ENCODE data around the gene RHOBTB1. TPM values are rescaled to one million over a fixed set of nuclear protein-coding genes. Genes with fewer than 3 reads are reported as not detected.

Gene RHOBTB1
- total and polyA plus RNA-seq, 4 donors: 2.7 to 11.8 (median 4.9) TPM

DNA sequence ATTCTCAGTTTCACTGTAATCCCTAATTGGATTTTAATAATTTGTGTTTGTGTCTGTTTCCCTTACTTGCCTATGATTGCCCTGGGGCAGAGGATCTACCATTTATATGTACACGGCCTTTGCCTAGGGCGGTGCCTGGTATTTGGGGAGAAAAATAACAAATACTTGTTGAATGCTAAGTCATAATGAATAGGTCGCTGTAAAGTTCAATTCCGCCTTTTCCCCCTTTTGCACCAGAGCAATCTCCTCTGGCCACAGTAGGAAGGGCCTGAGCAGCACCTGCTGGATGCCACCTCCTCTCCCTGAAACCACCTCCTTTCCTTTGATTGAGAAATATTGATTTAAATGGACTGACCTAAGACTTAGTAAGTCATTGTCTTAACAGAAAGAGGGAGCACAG is 70.2 kb downstream of the RHOBTB1 start:
- 95% methylated on average over 4 of the region's 4 CpGs for WGBS
- no peak for TF ChIP-seq RAD21 (IDR thresholded peaks at IDR 0.05)
- no peak for TF ChIP-seq JUND (IDR thresholded peaks at IDR 0.05)
- no peaks in the 10 kb centered on the region for H3K4me1 ChIP-seq (ENCODE audit: control insufficient read depth in 4 of 4, insufficient read depth in 4 of 4, low read length in 3 of 4)
- no peak for DNase-seq (ENCODE audit: low spot score)
- peaks cover 0 to 12% (median 1%) of the 10 kb centered on the region in 4 donors for H3K36me3 ChIP-seq (ENCODE audit: control insufficient read depth in 4 of 4, insufficient read depth in 3 of 4, low read depth in 1 of 4, low read length in 3 of 4)
- H3K4me3 ChIP-seq (ENCODE audit: low read depth in 1 of 3, low read length in 3 of 3): no peak overlapping the region
- no peaks in the 10 kb centered on the region for H3K9me3 ChIP-seq (ENCODE audit: control insufficient read depth in 4 of 4, low read length in 3 of 4)
- H3K27ac ChIP-seq (ENCODE audit: low read depth in 1 of 2, low read length in 2 of 2): no peak overlapping the region
- no peak overlapping the region for H3K9ac ChIP-seq (ENCODE audit: low read depth in 1 of 2, low read length in 2 of 2)
- H3K27me3 ChIP-seq (ENCODE audit: control insufficient read depth in 4 of 4, insufficient read depth in 4 of 4, low read length in 3 of 4): no peaks in the 10 kb centered on the region

DNA sequence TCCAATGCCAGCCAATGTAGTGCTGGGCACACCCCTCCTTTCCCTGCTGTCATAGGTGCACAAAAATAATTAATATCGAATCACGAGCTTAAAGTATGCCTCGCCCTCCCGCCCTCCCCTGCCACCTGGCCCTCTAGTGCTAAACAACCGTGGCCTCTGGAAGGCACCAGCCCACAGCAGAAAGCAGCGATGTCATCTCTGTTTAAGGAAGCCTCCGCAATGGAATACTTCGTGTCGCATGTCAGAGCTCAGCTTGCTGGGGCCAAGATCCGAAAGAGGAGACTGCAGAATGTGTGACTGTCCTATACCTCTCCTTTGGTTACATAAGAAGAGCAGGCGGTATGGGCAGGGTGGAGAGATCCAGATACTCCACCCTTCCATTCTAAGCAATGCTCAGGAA is 71.5 kb downstream of the RHOBTB1 start:
- no peak overlapping the region for H3K27ac ChIP-seq (ENCODE audit: low read depth in 1 of 2, low read length in 2 of 2)
- H3K9me3 ChIP-seq (ENCODE audit: control insufficient read depth in 4 of 4, low read length in 3 of 4): no peaks in the 10 kb centered on the region
- TF ChIP-seq TAF1 (conservative IDR thresholded peaks at IDR 0.05): no peak
- TF ChIP-seq RAD21 (IDR thresholded peaks at IDR 0.05): no peak
- TF ChIP-seq, protein P1, sequence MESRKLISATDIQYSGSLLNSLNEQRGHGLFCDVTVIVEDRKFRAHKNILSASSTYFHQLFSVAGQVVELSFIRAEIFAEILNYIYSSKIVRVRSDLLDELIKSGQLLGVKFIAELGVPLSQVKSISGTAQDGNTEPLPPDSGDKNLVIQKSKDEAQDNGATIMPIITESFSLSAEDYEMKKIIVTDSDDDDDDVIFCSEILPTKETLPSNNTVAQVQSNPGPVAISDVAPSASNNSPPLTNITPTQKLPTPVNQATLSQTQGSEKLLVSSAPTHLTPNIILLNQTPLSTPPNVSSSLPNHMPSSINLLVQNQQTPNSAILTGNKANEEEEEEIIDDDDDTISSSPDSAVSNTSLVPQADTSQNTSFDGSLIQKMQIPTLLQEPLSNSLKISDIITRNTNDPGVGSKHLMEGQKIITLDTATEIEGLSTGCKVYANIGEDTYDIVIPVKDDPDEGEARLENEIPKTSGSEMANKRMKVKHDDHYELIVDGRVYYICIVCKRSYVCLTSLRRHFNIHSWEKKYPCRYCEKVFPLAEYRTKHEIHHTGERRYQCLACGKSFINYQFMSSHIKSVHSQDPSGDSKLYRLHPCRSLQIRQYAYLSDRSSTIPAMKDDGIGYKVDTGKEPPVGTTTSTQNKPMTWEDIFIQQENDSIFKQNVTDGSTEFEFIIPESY (IDR thresholded peaks at IDR 0.05): no peak
- TF ChIP-seq, protein P2, sequence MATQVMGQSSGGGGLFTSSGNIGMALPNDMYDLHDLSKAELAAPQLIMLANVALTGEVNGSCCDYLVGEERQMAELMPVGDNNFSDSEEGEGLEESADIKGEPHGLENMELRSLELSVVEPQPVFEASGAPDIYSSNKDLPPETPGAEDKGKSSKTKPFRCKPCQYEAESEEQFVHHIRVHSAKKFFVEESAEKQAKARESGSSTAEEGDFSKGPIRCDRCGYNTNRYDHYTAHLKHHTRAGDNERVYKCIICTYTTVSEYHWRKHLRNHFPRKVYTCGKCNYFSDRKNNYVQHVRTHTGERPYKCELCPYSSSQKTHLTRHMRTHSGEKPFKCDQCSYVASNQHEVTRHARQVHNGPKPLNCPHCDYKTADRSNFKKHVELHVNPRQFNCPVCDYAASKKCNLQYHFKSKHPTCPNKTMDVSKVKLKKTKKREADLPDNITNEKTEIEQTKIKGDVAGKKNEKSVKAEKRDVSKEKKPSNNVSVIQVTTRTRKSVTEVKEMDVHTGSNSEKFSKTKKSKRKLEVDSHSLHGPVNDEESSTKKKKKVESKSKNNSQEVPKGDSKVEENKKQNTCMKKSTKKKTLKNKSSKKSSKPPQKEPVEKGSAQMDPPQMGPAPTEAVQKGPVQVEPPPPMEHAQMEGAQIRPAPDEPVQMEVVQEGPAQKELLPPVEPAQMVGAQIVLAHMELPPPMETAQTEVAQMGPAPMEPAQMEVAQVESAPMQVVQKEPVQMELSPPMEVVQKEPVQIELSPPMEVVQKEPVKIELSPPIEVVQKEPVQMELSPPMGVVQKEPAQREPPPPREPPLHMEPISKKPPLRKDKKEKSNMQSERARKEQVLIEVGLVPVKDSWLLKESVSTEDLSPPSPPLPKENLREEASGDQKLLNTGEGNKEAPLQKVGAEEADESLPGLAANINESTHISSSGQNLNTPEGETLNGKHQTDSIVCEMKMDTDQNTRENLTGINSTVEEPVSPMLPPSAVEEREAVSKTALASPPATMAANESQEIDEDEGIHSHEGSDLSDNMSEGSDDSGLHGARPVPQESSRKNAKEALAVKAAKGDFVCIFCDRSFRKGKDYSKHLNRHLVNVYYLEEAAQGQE (IDR thresholded peaks at IDR 0.05): no peak
- TF ChIP-seq RXRA (IDR thresholded peaks at IDR 0.05): no peak
- TF ChIP-seq NR2F2 (IDR thresholded peaks at IDR 0.05): no peak
- H3K4me3 ChIP-seq (ENCODE audit: low read depth in 1 of 3, low read length in 3 of 3): no peak overlapping the region
- 92% methylated on average over 11 of the region's 11 CpGs for WGBS
- DNase-seq (ENCODE audit: low spot score): no peak
- no peak overlapping the region for H3K9ac ChIP-seq (ENCODE audit: low read depth in 1 of 2, low read length in 2 of 2)
- peaks cover 0 to 3% (median 1%) of the 10 kb centered on the region in 4 donors for H3K36me3 ChIP-seq (ENCODE audit: control insufficient read depth in 4 of 4, insufficient read depth in 3 of 4, low read depth in 1 of 4, low read length in 3 of 4)
- no peaks in the 10 kb centered on the region for H3K27me3 ChIP-seq (ENCODE audit: control insufficient read depth in 4 of 4, insufficient read depth in 4 of 4, low read length in 3 of 4)
- no peaks in the 10 kb centered on the region for H3K4me1 ChIP-seq (ENCODE audit: control insufficient read depth in 4 of 4, insufficient read depth in 4 of 4, low read length in 3 of 4)

DNA sequence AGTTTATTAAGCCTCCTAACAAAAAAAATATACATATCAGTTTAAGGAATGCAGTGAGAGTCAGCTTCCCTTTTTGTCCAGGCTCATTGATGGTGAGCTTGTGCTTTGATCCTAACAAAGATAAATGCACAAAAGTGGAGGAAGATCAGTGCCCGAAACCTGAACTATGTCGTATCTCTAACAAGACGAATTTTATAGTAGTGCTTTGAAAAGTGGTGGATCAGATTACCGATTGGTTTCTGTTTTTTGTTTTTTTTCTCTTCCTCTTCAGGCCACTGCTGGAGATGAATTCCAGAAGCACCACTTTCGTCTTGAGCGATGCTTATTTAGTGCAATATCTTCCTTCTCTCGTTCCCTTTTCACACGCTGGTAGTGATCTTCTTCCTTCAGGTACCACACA is 72.8 kb downstream of the RHOBTB1 start:
- H3K27me3 ChIP-seq (ENCODE audit: control insufficient read depth in 4 of 4, insufficient read depth in 4 of 4, low read length in 3 of 4): no peaks in the 10 kb centered on the region

More for the DNA sequence above, 72.8 kb downstream of the RHOBTB1 start:
- Histone ChIP-seq H3K4me3 (ENCODE audit: low read depth in 1 of 3, low read length in 3 of 3) (no peak overlapping the region), H3K9ac (ENCODE audit: low read depth in 1 of 2, low read length in 2 of 2) (no peak overlapping the region), H3K36me3 (ENCODE audit: control insufficient read depth in 4 of 4, insufficient read depth in 3 of 4, low read depth in 1 of 4, low read length in 3 of 4) (peaks cover 0 to 3% (median 1%) of the 10 kb centered on the region in 4 donors), H3K4me1 (ENCODE audit: control insufficient read depth in 4 of 4, insufficient read depth in 4 of 4, low read length in 3 of 4) (no peaks in the 10 kb centered on the region), H3K27ac (ENCODE audit: low read depth in 1 of 2, low read length in 2 of 2) (no peak overlapping the region), H3K9me3 (ENCODE audit: control insufficient read depth in 4 of 4, low read length in 3 of 4) (no peaks in the 10 kb centered on the region)
- TF ChIP-seq FOXA2 (IDR thresholded peaks at IDR 0.05): no peak
- TF ChIP-seq NR2F2 (IDR thresholded peaks at IDR 0.05): no peak
- TF ChIP-seq SP1 (IDR thresholded peaks at IDR 0.05): no peak
- TF ChIP-seq GABPA (IDR thresholded peaks at IDR 0.05 in 1 of 2, conservative IDR thresholded peaks at IDR 0.05 in 1 of 2): no peak
- TF ChIP-seq, protein P3, sequence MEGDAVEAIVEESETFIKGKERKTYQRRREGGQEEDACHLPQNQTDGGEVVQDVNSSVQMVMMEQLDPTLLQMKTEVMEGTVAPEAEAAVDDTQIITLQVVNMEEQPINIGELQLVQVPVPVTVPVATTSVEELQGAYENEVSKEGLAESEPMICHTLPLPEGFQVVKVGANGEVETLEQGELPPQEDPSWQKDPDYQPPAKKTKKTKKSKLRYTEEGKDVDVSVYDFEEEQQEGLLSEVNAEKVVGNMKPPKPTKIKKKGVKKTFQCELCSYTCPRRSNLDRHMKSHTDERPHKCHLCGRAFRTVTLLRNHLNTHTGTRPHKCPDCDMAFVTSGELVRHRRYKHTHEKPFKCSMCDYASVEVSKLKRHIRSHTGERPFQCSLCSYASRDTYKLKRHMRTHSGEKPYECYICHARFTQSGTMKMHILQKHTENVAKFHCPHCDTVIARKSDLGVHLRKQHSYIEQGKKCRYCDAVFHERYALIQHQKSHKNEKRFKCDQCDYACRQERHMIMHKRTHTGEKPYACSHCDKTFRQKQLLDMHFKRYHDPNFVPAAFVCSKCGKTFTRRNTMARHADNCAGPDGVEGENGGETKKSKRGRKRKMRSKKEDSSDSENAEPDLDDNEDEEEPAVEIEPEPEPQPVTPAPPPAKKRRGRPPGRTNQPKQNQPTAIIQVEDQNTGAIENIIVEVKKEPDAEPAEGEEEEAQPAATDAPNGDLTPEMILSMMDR (IDR thresholded peaks at IDR 0.05; ENCODE audit: low read depth, low read length, missing input control): no peak
- TF ChIP-seq, protein P4, sequence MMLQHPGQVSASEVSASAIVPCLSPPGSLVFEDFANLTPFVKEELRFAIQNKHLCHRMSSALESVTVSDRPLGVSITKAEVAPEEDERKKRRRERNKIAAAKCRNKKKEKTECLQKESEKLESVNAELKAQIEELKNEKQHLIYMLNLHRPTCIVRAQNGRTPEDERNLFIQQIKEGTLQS (IDR thresholded peaks at IDR 0.05): no peak
- no peak for TF ChIP-seq HNF4G (IDR thresholded peaks at IDR 0.05)
- TF ChIP-seq TAF1 (conservative IDR thresholded peaks at IDR 0.05): no peak
- TF ChIP-seq, protein P5, sequence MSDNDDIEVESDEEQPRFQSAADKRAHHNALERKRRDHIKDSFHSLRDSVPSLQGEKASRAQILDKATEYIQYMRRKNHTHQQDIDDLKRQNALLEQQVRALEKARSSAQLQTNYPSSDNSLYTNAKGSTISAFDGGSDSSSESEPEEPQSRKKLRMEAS (IDR thresholded peaks at IDR 0.05): no peak
- TF ChIP-seq JUND (IDR thresholded peaks at IDR 0.05): no peak
- TF ChIP-seq YY1 (IDR thresholded peaks at IDR 0.05): no peak
- TF ChIP-seq EGR1 (IDR thresholded peaks at IDR 0.05; ENCODE audit: low read depth in 2 of 2): no peak
- DNase-seq (ENCODE audit: low spot score): no peak
- WGBS: 84% methylated on average over 8 of the region's 8 CpGs

Measured in liver (tissue), 9 donors.